Uterus (tissue), 4 donors: Measurements from ENCODE around the gene CACNA1D. TPM values are rescaled to one million over a fixed set of nuclear protein-coding genes. Genes with fewer than 3 reads are reported as not detected.
"Not testable (repeated sequence)": the region's sequence is repeated elsewhere in the genome, so short reads cannot be mapped to it uniquely, and the experiment has no call there.

ENCODE experiments used
- DNase-seq, 2 donors: peaks; one replicate each; pipeline ENCODE4 v3.0.0-alpha.2; 2019 to 2020
- H3K27ac ChIP-seq, 2 donors: fragments of 200-600 bp; sonication (generic); 1 replicate in 1 of 2; 2 replicates in 1 of 2; pipeline ENCODE4 v1.5.1; 2016 to 2018
- H3K27me3 ChIP-seq, 2 donors: fragments of 200-600 bp; sonication (generic); one replicate each; pipeline ENCODE4 v1.5.1; 2018 to 2019; ENCODE audit warnings: control low read depth in 1 of 2
- H3K36me3 ChIP-seq, 2 donors: fragments of 200-600 bp; sonication (generic); one replicate each; pipeline ENCODE4 v1.5.1; 2019; ENCODE audit warnings: control low read depth in 1 of 2
- H3K4me1 ChIP-seq, 2 donors: fragments of 200-600 bp; sonication (generic); one replicate each; pipeline ENCODE4 v1.5.1; 2018 to 2019; ENCODE audit warnings: control low read depth in 1 of 2
- H3K4me3 ChIP-seq, 2 donors: fragments of 200-600 bp; sonication (generic); 1 replicate in 1 of 2; 2 replicates in 1 of 2; pipeline ENCODE4 v1.5.1; 2018 to 2019; ENCODE audit warnings: mild to moderate bottlenecking in 1 of 2
- H3K9me3 ChIP-seq, 2 donors: fragments of 200-600 bp; sonication (generic); one replicate each; pipeline ENCODE4 v1.5.1; 2019; ENCODE audit warnings: control low read depth in 1 of 2
- POLR2A ChIP-seq, 2 donors: fragments of 450-650 bp; IDR thresholded peaks; one replicate each; pipeline ENCODE4 v1.6.1; 2016; ENCODE audit warnings: antibody characterized with exemption in 2 of 2, mild to moderate bottlenecking in 1 of 2, moderate library complexity in 1 of 2
- intact Hi-C: fragments of 100-400 bp; cut with DNase I; formaldehyde crosslinking; loops from one replicate; pipeline ENCODE4 v1.15.1; 2023; ENCODE audit warnings: low total_unique reads
- total RNA-seq, 4 donors: library from RNA; depleted of rRNA in 3 of 4; stranded (reverse); fragments of >200 nt in 3 of 4; gene quantifications; one replicate each; pipeline versions ENCODE4 v1.1.0 to v1.2.4, GENCODE V29; 2014 to 2023
- TF ChIP-seq, protein P1 (sequence below), 4 experiments: fragments of 200-600 bp in 2 of 4; fragments of 450-650 bp in 2 of 4; sonication (generic) in 2 of 4; IDR thresholded peaks; one replicate each; pipeline ENCODE4 v1.5.1; 2016 to 2019; ENCODE audit warnings: antibody characterized with exemption in 4 of 4, mild to moderate bottlenecking in 2 of 4, moderate library complexity in 1 of 4
- donor health status: DM: yes; HTN: yes; CAD: no.

The CACNA1D gene
- total RNA-seq, 4 donors from 2014 or later: 0.88 to 97.5 (median 63.4) TPM

DNA sequence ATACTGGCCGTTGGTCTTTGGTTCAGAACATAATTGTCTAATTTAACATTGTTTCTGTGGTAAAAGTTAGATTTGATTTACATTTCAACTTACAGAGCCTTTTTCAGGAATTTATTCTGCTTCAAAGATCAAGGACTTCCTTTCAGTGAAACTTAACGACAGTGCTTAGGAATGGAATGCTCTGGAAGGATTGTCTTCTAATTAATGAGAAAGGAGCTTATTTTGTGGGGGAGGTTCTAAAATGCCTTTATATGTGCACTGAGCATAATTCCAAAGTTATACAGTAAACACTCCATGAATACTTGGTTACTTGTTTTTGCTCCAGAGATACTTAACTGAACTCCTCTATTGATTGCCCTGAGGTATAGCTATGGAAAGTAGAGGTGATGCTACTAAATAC is 75.7 kb downstream of the CACNA1D start:
- no peak overlapping the region for H3K4me3 ChIP-seq
- no peaks in the 10 kb centered on the region for H3K4me1 ChIP-seq
- TF ChIP-seq POLR2A (IDR thresholded peaks at IDR 0.05): no peak
- TF ChIP-seq, protein P1, sequence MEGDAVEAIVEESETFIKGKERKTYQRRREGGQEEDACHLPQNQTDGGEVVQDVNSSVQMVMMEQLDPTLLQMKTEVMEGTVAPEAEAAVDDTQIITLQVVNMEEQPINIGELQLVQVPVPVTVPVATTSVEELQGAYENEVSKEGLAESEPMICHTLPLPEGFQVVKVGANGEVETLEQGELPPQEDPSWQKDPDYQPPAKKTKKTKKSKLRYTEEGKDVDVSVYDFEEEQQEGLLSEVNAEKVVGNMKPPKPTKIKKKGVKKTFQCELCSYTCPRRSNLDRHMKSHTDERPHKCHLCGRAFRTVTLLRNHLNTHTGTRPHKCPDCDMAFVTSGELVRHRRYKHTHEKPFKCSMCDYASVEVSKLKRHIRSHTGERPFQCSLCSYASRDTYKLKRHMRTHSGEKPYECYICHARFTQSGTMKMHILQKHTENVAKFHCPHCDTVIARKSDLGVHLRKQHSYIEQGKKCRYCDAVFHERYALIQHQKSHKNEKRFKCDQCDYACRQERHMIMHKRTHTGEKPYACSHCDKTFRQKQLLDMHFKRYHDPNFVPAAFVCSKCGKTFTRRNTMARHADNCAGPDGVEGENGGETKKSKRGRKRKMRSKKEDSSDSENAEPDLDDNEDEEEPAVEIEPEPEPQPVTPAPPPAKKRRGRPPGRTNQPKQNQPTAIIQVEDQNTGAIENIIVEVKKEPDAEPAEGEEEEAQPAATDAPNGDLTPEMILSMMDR (IDR thresholded peaks at IDR 0.05): no peak
- no peak overlapping the region for H3K27ac ChIP-seq
- no peaks in the 10 kb centered on the region for H3K36me3 ChIP-seq
- no peaks in the 10 kb centered on the region for H3K9me3 ChIP-seq
- no peak for DNase-seq
- intact Hi-C loops: no loop called here
- H3K27me3 ChIP-seq: no peaks in the 10 kb centered on the region

DNA sequence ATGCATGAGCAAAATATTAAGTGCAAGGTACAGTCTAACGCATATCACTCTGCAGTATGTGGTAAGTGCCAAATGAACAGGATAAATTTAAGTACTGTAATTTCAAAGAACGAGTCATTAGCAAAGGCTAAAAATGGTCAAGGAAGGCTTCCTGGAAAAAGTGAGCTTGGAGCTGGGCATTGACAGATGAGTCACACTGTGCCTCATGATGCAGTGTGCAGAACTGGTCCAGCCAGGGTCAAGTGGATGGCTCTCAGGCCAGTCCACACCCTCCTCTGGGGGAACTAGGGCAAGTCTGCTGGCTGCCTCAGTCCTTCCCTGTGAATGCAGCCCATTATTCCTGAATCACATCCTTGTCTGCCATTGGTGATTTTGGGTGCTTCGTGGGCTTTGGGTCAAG is 76.3 kb downstream of the CACNA1D start:
- Histone ChIP-seq H3K4me1 (no peaks in the 10 kb centered on the region), H3K36me3 (no peaks in the 10 kb centered on the region), H3K9me3 (no peaks in the 10 kb centered on the region), H3K4me3 (no peak overlapping the region), H3K27ac (no peak overlapping the region), H3K27me3 (no peaks in the 10 kb centered on the region)
- no peak for TF ChIP-seq POLR2A (IDR thresholded peaks at IDR 0.05)
- TF ChIP-seq, protein P1 (IDR thresholded peaks at IDR 0.05): no peak
- no peak for DNase-seq
- intact Hi-C loops: no loop called here

DNA sequence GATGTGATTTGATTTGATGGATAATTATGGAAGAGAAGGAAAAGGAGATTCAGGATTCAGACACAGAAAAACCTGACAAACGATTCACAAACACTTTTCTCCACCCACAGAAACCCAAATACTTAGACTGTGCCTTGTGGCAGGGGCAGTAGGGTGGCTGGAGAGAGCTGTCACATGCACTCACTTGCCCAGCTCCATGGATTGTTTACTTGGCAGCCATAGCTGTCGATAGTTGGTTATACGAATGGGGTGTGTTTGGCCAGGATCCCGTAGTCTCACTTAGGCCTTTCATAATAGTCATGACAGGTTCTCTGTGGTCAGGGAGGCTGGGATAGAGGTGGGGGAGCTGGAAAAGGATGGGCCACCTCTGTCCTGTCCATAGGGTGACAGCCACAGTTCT is 76.9 kb downstream of the CACNA1D start:
- TF ChIP-seq, protein P1 (IDR thresholded peaks at IDR 0.05): no peak
- TF ChIP-seq POLR2A (IDR thresholded peaks at IDR 0.05): no peak

DNA sequence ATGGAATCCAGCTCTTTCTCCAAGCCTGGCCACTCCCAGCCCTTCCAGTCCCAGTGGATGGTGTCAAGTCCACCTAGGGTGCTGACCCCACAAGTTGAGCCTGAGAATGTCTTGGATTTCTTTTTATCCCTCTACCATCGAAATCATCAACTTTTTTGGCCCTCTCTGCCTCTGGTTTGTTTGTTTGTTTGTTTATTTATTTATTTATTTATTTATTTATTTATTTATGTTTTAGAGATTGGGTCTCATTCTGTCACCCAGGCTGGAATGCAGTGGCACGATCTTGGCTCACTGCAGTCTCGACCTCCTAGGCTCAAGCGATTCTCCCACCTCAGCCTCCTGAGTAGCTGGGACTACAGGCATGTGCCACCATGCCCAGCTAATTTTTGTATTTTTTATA is 77.8 kb downstream of the CACNA1D start:
- H3K27ac ChIP-seq, H3K27me3 ChIP-seq, H3K9me3 ChIP-seq, H3K4me1 ChIP-seq, DNase-seq, H3K4me3 ChIP-seq, intact Hi-C loops, H3K36me3 ChIP-seq: not testable (repeated sequence)

More for the DNA sequence above, 76.9 kb downstream of the CACNA1D start:
- no peaks in the 10 kb centered on the region for H3K4me1 ChIP-seq
- intact Hi-C loops: no loop called here
- no peak for DNase-seq
- H3K4me3 ChIP-seq: no peak overlapping the region
- H3K9me3 ChIP-seq: no peaks in the 10 kb centered on the region
- H3K36me3 ChIP-seq: no peaks in the 10 kb centered on the region
- H3K27ac ChIP-seq: no peak overlapping the region
- H3K27me3 ChIP-seq: no peaks in the 10 kb centered on the region

DNA sequence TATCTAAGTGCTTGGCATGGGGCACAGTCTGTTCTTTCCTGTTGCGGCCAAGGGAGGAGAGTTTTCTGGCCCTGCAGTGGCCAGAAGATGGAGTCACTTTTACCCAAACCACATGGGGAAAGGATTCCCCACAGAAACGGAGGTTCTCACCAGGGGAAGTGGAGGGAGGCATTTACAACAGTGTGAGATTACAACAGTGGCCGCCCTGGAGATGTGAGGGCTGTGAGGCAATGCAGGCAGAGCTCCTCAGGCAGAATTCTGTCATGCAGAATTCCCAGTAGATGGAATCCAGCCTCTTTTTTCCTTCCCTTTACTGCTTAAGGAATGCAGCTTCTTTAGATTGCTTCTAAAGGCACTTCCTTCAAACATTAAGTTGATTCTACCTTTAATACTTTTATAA is 83.1 kb downstream of the CACNA1D start:
- Histone ChIP-seq H3K27me3 (no peaks in the 10 kb centered on the region), H3K36me3 (no peaks in the 10 kb centered on the region), H3K27ac (no peak overlapping the region), H3K4me3 (no peak overlapping the region), H3K9me3 (no peaks in the 10 kb centered on the region), H3K4me1 (no peaks in the 10 kb centered on the region)
- DNase-seq: no peak
- no peak for TF ChIP-seq POLR2A (IDR thresholded peaks at IDR 0.05)
- TF ChIP-seq, protein P1 (IDR thresholded peaks at IDR 0.05): no peak
- intact Hi-C loops: no loop called here

DNA sequence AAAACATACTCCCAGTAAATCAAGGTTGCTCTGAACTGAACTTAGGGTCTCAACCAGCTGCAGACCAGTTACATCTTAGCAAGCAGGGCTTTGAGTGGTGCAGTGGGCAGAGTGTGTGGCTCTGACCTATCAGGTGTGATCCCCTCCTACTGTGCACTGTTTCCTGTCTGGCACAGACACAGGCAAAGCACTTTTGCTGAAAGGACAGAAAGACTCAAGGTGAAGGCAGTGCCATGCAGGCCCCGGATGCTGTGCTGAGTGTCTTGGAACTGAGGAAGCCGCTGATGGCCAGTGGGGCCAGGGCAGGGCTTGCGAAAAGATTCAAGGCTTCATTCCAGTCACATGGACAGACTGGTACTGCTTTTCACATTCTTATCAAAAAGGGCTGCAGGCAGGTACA is 85.2 kb downstream of the CACNA1D start:
- no peak for DNase-seq
- no peak overlapping the region for H3K4me3 ChIP-seq
- no peaks in the 10 kb centered on the region for H3K36me3 ChIP-seq
- no peak overlapping the region for H3K27ac ChIP-seq
- no peaks in the 10 kb centered on the region for H3K9me3 ChIP-seq
- H3K27me3 ChIP-seq: no peaks in the 10 kb centered on the region
- intact Hi-C loops: no loop called here
- TF ChIP-seq, protein P1 (IDR thresholded peaks at IDR 0.05): no peak
- no peak for TF ChIP-seq POLR2A (IDR thresholded peaks at IDR 0.05)
- no peaks in the 10 kb centered on the region for H3K4me1 ChIP-seq
